HG02973 (cell line): ENCODE results near the gene TUBAL3.

Source experiments
- ATAC-seq: cut with Tn5 transposase; IDR thresholded peaks from one replicate; pipeline ENCODE4 v1.9.1; 2021; ENCODE audit warnings: moderate library complexity; ENCODE audit not compliant: unreplicated experiment

The TUBAL3 gene

GRCh38 chr10:5404208-5405041 is at the start of gene TUBAL3:
TUBAL3 (minus strand) TSS chr10:5404828; CDS start chr10:5404792, 36 bp downstream.
- ATAC-seq, result no peak

- ATAC-seq, result no peak
Measured at GRCh38 chr10:5453749-5454489, 49.3 kb upstream of the TUBAL3 start.

GRCh38 chr10:5450605-5451384 is 46.2 kb upstream of the TUBAL3 start:
- no peak for ATAC-seq

- no peak for ATAC-seq
Measured at GRCh38 chr10:5449823-5450222, 45.2 kb upstream of the TUBAL3 start.

- ATAC-seq, result no peak
Measured at GRCh38 chr10:5449227-5449626, 44.6 kb upstream of the TUBAL3 start.

- ATAC-seq, result no peak
Measured at GRCh38 chr10:5448333-5449001, 43.8 kb upstream of the TUBAL3 start.

- ATAC-seq, result peak; percentile 36
Measured at GRCh38 chr10:5447611-5448071, 43.0 kb upstream of the TUBAL3 start.

- no peak for ATAC-seq
Measured at GRCh38 chr10:5447056-5447455, 42.4 kb upstream of the TUBAL3 start.

- ATAC-seq, result peak; percentile 47
Measured at GRCh38 chr10:5446390-5446926, 41.8 kb upstream of the TUBAL3 start.

GRCh38 chr10:5445006-5445405 is 40.4 kb upstream of the TUBAL3 start:
- ATAC-seq, result no peak

- peak; percentile 72 for ATAC-seq
Measured at GRCh38 chr10:5443429-5443828, 38.8 kb upstream of the TUBAL3 start.

- peak; percentile 21 for ATAC-seq
Measured at GRCh38 chr10:5442990-5443370, 38.4 kb upstream of the TUBAL3 start.

- ATAC-seq, result no peak
Measured at GRCh38 chr10:5442065-5442989, 37.7 kb upstream of the TUBAL3 start.

- no peak for ATAC-seq
Measured at GRCh38 chr10:5441106-5441505, 36.5 kb upstream of the TUBAL3 start.

GRCh38 chr10:5440206-5440605 is 35.6 kb upstream of the TUBAL3 start:
- ATAC-seq, result no peak

- ATAC-seq, result no peak
Measured at GRCh38 chr10:5435328-5435727, 30.7 kb upstream of the TUBAL3 start.

- no peak for ATAC-seq
Measured at GRCh38 chr10:5434017-5434753, 29.6 kb upstream of the TUBAL3 start.

- no peak for ATAC-seq
Measured at GRCh38 chr10:5433182-5433581, 28.6 kb upstream of the TUBAL3 start.

GRCh38 chr10:5428133-5428532 is 23.5 kb upstream of the TUBAL3 start:
- no peak for ATAC-seq
